PC-9 (cell line): ENCODE measurements around the gene PTAFR.

Source experiments
- EZH2 ChIP-seq: fragments of 200-600 bp; sonication (generic); IDR thresholded peaks from 2 replicates; pipeline ENCODE4 v1.8.0; 2017; ENCODE audit warnings: antibody characterized with exemption, low read depth
- TF ChIP-seq, protein P1 (sequence below): fragments of 200-600 bp; sonication (generic); conservative IDR thresholded peaks from 2 replicates; pipeline ENCODE4 v1.6.1; 2017; ENCODE audit warnings: mixed run types, antibody characterized with exemption, mild to moderate bottlenecking, moderate library complexity

DNA sequence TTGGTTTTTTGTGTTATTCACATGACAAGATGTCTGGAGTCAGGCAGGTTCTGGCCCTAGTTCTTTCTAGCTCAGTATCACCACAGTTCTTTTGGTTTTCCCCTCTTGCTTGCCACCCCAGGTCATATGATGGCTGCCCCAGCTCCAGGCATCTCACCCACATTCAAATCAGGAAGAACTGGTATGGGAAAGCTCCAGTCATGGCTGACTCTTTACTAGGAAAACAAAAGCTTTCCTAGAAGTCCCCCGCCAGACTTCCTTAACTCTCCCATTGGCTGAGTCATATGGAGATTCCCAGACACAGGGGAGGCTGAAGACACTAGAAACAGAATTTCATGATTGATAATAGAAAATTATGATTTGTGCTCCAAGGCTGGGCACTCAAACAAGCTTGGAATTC is 65.9 kb downstream of the PTAFR start:
- TF ChIP-seq, protein P1, sequence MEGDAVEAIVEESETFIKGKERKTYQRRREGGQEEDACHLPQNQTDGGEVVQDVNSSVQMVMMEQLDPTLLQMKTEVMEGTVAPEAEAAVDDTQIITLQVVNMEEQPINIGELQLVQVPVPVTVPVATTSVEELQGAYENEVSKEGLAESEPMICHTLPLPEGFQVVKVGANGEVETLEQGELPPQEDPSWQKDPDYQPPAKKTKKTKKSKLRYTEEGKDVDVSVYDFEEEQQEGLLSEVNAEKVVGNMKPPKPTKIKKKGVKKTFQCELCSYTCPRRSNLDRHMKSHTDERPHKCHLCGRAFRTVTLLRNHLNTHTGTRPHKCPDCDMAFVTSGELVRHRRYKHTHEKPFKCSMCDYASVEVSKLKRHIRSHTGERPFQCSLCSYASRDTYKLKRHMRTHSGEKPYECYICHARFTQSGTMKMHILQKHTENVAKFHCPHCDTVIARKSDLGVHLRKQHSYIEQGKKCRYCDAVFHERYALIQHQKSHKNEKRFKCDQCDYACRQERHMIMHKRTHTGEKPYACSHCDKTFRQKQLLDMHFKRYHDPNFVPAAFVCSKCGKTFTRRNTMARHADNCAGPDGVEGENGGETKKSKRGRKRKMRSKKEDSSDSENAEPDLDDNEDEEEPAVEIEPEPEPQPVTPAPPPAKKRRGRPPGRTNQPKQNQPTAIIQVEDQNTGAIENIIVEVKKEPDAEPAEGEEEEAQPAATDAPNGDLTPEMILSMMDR, result no peak
- TF ChIP-seq EZH2, result no peak
